ENCODE results near the gene TNPO3. TPM values are rescaled to one million over a fixed set of nuclear protein-coding genes. Genes with fewer than 3 reads are reported as not detected.
A peak's percentile ranks its signal among the peaks of the same experiment; 100 is the strongest.

The TNPO3 gene
- polyA plus RNA-seq, 1 of the 3 experiments (the other 2 are of a cell fraction) = 27.8 TPM

GRCh38 chr7:129055294-129055816, 444 bp upstream of the TNPO3 start:
- H3F3A ChIP-seq (replicated peaks; ENCODE audit: insufficient read depth) = peaks cover 16% of the 10 kb centered on the region
- H3K27ac ChIP-seq (ENCODE audit: low read depth in 2 of 2, low read length in 1 of 2) = peak overlapping the region; percentile 97 to 99
- POLR2A ChIA-PET = interaction anchor here (0.8 to 1.8 kb wide), 6 partner anchors 10 to 711 kb away, joined by 3 to 7 read pairs (median 4); partner anchors contain the start of gene RBM28
- peaks cover 4% of the 10 kb centered on the region; the same call in 1 of the 2 replicates for H3K27me3 ChIP-seq (ENCODE audit: insufficient read depth)
- TF ChIP-seq RAD21 (IDR thresholded peaks at IDR 0.05; ENCODE audit: low read length) (peak; percentile 5; the same call in 1 of the 2 replicates), RFX5 (IDR thresholded peaks at IDR 0.05; ENCODE audit: low read length) (peak; percentile 63; the same call in 1 of the 2 replicates), EP300 (IDR thresholded peaks at IDR 0.05; ENCODE audit: borderline replicate concordance in 1 of 2, low read depth in 1 of 2, low read length in 1 of 2) (no peak; a peak in 1 of 4 replicates)
- no peak for DNase-seq
- no peaks in the 10 kb centered on the region for H3K9me3 ChIP-seq
- peaks cover 30% of the 10 kb centered on the region for H4K20me1 ChIP-seq (ENCODE audit: insufficient read depth)
- H3K9ac ChIP-seq = peak overlapping the region; percentile 95
- H3K4me1 ChIP-seq (ENCODE audit: control insufficient read depth in 1 of 2, insufficient read depth in 2 of 2, low read depth in 1 of 2, low read length in 1 of 2) = peaks cover 0 to 14% of the 10 kb centered on the region in 2 experiments; a peak in 2 of 4 replicates
- CTCF ChIA-PET = interaction anchor here (0.6 to 3.7 kb wide), 10 partner anchors 10 to 595 kb away, joined by 3 to 29 read pairs (median 4); no protein-coding TSS in a partner anchor
- H2AFZ ChIP-seq (ENCODE audit: low read depth) = peak overlapping the region; percentile 96
- peaks cover 43% of the 10 kb centered on the region for H3K79me2 ChIP-seq (ENCODE audit: insufficient read depth)
- H3K4me2 ChIP-seq = peak overlapping the region; percentile 90
- peaks cover 0 to 4% of the 10 kb centered on the region in 2 experiments for H3K36me3 ChIP-seq (replicated peaks in 1 of 2; ENCODE audit: control insufficient read depth in 1 of 2, insufficient read depth in 2 of 2, low read length in 1 of 2)
- H3K4me3 ChIP-seq (ENCODE audit: low read depth in 2 of 2, low read length in 1 of 2) = peak overlapping the region; percentile 89 to 98
- 7% methylated on average over 9 of the region's 9 CpGs for WGBS (ENCODE audit: low lambda C conversion rate)
- no peaks in the 10 kb centered on the region for H3K9me2 ChIP-seq

- Histone ChIP-seq H2AFZ (ENCODE audit: low read depth) (peak overlapping the region; percentile 96), H3K4me1 (ENCODE audit: control insufficient read depth in 1 of 2, insufficient read depth in 2 of 2, low read depth in 1 of 2, low read length in 1 of 2) (peaks cover 0 to 14% of the 10 kb centered on the region in 2 experiments; a peak in 2 of 4 replicates), H3K27me3 (ENCODE audit: insufficient read depth) (no peaks in the 10 kb centered on the region), H3K9me2 (no peaks in the 10 kb centered on the region), H4K20me1 (ENCODE audit: insufficient read depth) (peaks cover 41% of the 10 kb centered on the region), H3K4me3 (ENCODE audit: low read depth in 2 of 2, low read length in 1 of 2) (peak overlapping the region; percentile 89 to 98), H3F3A (replicated peaks; ENCODE audit: insufficient read depth) (peaks cover 16% of the 10 kb centered on the region), H3K4me2 (peak overlapping the region; percentile 90), H3K27ac (ENCODE audit: low read depth in 2 of 2, low read length in 1 of 2) (peak overlapping the region; percentile 97 to 99), H3K9me3 (no peaks in the 10 kb centered on the region), H3K9ac (peak overlapping the region; percentile 95), H3K36me3 (replicated peaks in 1 of 2; ENCODE audit: control insufficient read depth in 1 of 2, insufficient read depth in 2 of 2, low read length in 1 of 2) (peaks cover 2 to 14% of the 10 kb centered on the region in 2 experiments), H3K79me2 (ENCODE audit: insufficient read depth) (peaks cover 57% of the 10 kb centered on the region)
- WGBS (ENCODE audit: low lambda C conversion rate) = 1% methylated on average over 10 of the region's 10 CpGs
- no peak for DNase-seq
- POLR2A ChIA-PET = interaction anchor here (0.7 to 1.8 kb wide), 4 partner anchors 9 to 36 kb away, joined by 3 to 7 read pairs (median 6); no protein-coding TSS in a partner anchor
- CTCF ChIA-PET = interaction anchor here (1.0 to 3.7 kb wide), 7 partner anchors 9 to 707 kb away, joined by 3 to 29 read pairs (median 4); partner anchors contain the start of gene ATP6V1F
- TF ChIP-seq FOXJ3 (CRISPR knock-in tag; IDR thresholded peaks at IDR 0.05) (no peak), SIN3A (IDR thresholded peaks at IDR 0.05; ENCODE audit: borderline replicate concordance, low read depth, low read length) (0 out of 2 replicates have a peak, but pooled peaks have one; percentile 48)
These were observed 923 bp downstream of the TNPO3 start for GRCh38 chr7:129053938-129054437.

GRCh38 chr7:129052441-129052840, 2.5 kb downstream of the TNPO3 start:
- CTCF ChIA-PET = interaction anchor here (1.4 to 1.6 kb wide), 2 partner anchors 39 to 111 kb away, joined by 4 to 5 read pairs; no protein-coding TSS in a partner anchor
- TF ChIP-seq RFX5 (IDR thresholded peaks at IDR 0.05; ENCODE audit: low read length) (no peak), NRF1 (IDR thresholded peaks at IDR 0.05; ENCODE audit: low read depth, low read length) (no peak), EZH2phosphoT487 (IDR thresholded peaks at IDR 0.05; ENCODE audit: borderline replicate concordance, low read depth) (no peak), YY1 (IDR thresholded peaks at IDR 0.05; ENCODE audit: low read depth) (no peak), IRF3 (IDR thresholded peaks at IDR 0.05; ENCODE audit: low read depth, low read length) (no peak), TEAD4 (IDR thresholded peaks at IDR 0.05; ENCODE audit: borderline replicate concordance, insufficient read depth) (no peak), POLR2AphosphoS5 (IDR thresholded peaks at IDR 0.05; ENCODE audit: low read depth, low read length) (no peak), MXI1 (IDR thresholded peaks at IDR 0.05; ENCODE audit: low read depth, low read length) (no peak), GATA2 (CRISPR knock-in tag; IDR thresholded peaks at IDR 0.05) (no peak), PBX3 (IDR thresholded peaks at IDR 0.05) (no peak), FOSL2 (IDR thresholded peaks at IDR 0.05; ENCODE audit: borderline replicate concordance, low read depth) (no peak), RXRA (IDR thresholded peaks at IDR 0.05; ENCODE audit: borderline replicate concordance, low read depth) (no peak)

More at GRCh38 chr7:129052441-129052840, 2.5 kb downstream of the TNPO3 start:
- Histone ChIP-seq H3K4me2 (peak overlapping the region; percentile 90), H3K79me2 (ENCODE audit: insufficient read depth) (peaks cover 72% of the 10 kb centered on the region), H3K27ac (ENCODE audit: low read depth in 2 of 2, low read length in 1 of 2) (no peak overlapping the region), H3K4me3 (ENCODE audit: low read depth in 2 of 2, low read length in 1 of 2) (no peak overlapping the region), H3K4me1 (ENCODE audit: control insufficient read depth in 1 of 2, insufficient read depth in 2 of 2, low read depth in 1 of 2, low read length in 1 of 2) (peaks cover 0 to 14% of the 10 kb centered on the region in 2 experiments; a peak in 2 of 4 replicates), H3F3A (replicated peaks; ENCODE audit: insufficient read depth) (peaks cover 16% of the 10 kb centered on the region), H2AFZ (ENCODE audit: low read depth) (no peak overlapping the region), H3K36me3 (replicated peaks in 1 of 2; ENCODE audit: control insufficient read depth in 1 of 2, insufficient read depth in 2 of 2, low read length in 1 of 2) (peaks cover 4 to 16% of the 10 kb centered on the region in 2 experiments), H3K27me3 (ENCODE audit: insufficient read depth) (no peaks in the 10 kb centered on the region), H3K9me2 (no peaks in the 10 kb centered on the region), H3K9me3 (no peaks in the 10 kb centered on the region), H4K20me1 (ENCODE audit: insufficient read depth) (peaks cover 57% of the 10 kb centered on the region), H3K9ac (0 out of 2 replicates have a peak overlapping the region, but pooled peaks have one; percentile 95)
- POLR2A ChIA-PET = no interaction called here
- no peak for DNase-seq
- 78% methylated on average over 1 of the region's 1 CpG for WGBS (ENCODE audit: low lambda C conversion rate)

Data from SK-N-SH (cell line).